NCI-H2029 treated with DMSO at 0.1 percent for 48 hours (cell line): ENCODE results near the gene HECTD1.
"Not testable (repeated sequence)": the region's sequence is repeated elsewhere in the genome, so short reads cannot be mapped to it uniquely, and the experiment has no call there.

Experiments
- DNase-seq: peaks from one replicate; lab custom pipeline; 2025; lab: John Stamatoyannopoulos, UW

Gene HECTD1

GRCh38 chr14:31207755-31208545 lies at the start of gene HECTD1:
Gene HECTD1, minus strand, starts transcription at chr14:31207793. Its CDS starts 1,857 bp downstream, at chr14:31205936.
- peak; percentile 99 for DNase-seq

GRCh38 chr14:31257244-31257553 lies 49.6 kb upstream of the HECTD1 start:
- no peak for DNase-seq

DNA sequence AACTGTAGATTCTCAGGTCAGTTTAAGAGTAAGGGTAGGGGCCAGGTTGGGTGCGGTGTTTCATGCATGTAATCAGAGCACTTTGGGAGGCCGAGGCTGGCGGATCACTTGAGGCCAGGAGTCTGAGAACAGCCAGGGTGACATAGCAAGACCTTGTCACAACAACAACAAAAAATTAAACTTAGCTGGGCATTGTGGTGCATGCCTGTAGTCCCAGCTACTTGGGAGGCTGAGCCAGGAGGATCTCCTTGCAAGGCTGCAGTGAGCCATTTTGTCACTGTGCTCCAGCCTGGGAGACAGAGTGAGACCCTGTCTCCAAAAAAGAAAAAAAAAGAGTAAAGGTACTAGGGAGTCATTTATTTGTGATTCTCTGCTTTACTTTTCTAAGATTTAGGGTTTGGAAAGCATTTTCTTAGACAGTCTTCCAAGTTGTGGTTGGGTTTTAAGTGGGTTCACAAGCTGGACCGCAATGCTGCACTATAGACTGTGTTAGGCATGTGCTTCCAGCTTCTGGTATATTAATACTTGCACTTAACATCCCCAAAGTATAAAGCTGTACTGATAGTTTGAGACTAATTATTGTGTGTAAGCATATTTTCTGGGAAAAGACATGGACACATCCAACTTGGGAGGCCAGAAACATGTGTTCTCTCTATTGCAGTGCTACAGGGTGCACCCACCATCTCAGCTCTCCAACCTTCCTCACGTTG lies 49.1 kb upstream of the HECTD1 start:
- DNase-seq, result no peak

GRCh38 chr14:31255918-31256317 lies 48.3 kb upstream of the HECTD1 start:
- not testable (repeated sequence) for DNase-seq

DNA sequence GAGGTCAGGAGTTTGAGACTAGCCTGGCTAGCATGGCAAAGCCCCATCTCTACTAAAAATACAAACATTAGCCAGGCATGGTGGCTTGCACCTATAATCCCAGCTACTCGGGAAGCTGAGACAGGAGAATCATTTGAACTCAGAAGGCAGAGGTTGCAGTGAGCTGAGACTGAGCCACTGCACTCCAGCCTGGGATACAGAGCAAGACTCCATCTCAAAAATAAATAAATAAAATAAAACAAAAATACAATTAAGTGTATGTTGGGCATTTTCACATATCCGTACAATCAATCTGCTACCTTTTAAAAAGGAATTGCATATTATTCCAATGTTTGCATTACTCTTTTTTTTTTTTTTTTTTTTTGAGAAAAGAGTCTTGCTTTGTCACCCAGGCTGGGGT lies 47.7 kb upstream of the HECTD1 start:
- no peak for DNase-seq

GRCh38 chr14:31253746-31254471 lies 46.3 kb upstream of the HECTD1 start:
- no peak for DNase-seq

DNA sequence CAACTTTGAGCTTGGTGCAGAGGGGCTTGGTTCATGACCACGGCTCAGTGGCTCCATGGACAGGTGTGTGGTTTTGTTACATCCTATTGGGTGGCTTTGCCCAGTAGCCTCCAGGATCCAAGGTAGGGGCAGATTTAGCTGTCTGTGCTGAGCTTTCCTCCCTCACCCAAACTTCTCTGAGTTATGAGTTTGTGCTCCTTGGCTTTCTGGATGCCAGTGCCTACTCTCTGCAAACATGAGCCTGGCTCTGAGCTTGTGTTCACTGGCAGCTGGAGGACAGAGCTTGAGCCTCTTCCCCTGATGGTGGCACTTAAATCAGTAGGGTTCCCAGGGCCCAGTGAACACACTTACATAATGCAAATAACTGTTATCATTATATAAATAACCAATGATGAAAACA lies 45.3 kb upstream of the HECTD1 start:
- no peak for DNase-seq

- no peak for DNase-seq
Measured at GRCh38 chr14:31251028-31251958, 43.7 kb upstream of the HECTD1 start.

- no peak for DNase-seq
Measured at GRCh38 chr14:31244626-31245025, 37.0 kb upstream of the HECTD1 start.

DNA sequence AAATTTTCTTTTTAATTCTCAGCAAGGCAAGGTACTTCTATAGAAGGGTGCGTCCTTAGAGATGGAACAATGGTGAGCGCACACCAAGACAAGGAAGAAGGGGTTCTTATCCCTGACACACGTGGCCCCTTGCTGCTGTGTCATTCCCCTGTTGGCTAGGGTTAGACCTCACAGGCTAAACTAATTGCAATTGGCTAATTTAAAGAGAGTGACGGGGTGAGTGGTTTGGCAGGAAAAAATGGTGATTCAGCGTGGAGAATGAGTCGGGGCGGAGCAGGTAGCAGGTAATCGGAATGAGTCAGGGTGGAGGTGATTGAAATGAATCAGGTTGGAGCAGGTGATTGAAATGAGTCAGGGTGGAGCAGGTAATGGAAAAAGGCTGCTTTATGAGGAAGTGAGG lies 36.3 kb upstream of the HECTD1 start:
- no peak for DNase-seq

GRCh38 chr14:31242161-31242940 lies 34.8 kb upstream of the HECTD1 start:
- not testable (repeated sequence) for DNase-seq

GRCh38 chr14:31241450-31242114 lies 34.0 kb upstream of the HECTD1 start:
- no peak for DNase-seq

DNA sequence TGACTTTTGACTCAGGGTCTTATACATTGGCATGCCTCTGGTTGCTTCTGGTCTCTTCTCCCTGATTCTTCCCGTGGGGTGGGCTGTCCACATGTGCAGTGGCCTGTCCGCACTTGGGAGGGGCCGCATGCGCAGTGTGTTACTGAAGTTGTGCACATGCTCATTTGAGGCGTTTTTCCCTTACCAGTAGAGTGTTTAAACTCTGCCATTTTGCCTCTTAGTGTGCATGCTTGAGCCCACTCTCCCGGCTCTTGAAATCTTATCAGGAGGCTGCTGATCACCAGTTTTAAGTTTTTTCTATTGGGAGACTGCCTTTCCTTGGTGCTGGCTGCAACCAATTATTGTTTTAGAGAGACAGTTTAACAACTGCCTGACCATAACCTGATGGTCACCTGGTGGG lies 32.1 kb upstream of the HECTD1 start:
- DNase-seq, result no peak

GRCh38 chr14:31235462-31235861 lies 27.9 kb upstream of the HECTD1 start:
- DNase-seq, result no peak

DNA sequence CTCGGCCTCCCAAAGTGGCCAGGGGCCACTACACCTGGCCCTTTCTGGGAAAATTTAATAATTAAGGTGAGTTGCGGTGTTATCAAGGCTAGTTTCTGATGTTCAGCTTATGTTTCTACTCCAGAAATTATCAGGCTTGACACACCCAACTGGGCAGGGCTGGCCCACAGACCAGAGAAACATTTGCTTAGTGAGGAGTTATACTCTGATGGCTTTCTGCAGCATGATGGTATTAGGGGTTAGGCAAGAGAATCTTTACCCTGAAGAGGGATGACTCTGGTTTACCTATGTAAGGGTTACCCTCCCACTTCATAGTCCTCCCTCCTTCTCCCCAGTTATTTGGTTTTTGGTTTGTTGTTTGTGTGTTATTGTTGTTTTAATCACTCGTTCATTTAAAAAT lies 24.5 kb upstream of the HECTD1 start:
- no peak for DNase-seq

DNA sequence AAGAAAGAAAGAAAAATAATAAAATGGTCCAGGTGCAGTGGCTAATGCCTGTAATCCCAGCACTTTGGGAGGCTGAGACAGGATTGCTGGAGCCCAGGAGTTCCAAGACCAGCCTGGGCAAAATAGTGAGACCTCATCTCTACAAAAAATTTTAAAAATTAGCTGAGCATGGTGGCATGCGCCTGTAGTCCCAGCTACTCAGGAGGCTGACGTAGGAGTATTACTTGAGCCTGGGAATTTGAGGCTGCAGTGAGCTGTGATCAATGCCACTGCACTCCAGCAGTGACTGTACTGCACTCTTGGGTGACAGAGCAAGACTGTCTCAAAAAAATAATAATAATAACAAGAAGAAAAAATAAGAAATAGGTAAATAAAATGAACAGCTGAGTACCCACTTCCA lies 23.7 kb upstream of the HECTD1 start:
- not testable (repeated sequence) for DNase-seq

GRCh38 chr14:31230573-31230958 lies 23.0 kb upstream of the HECTD1 start:
- DNase-seq, result no peak

- DNase-seq, result peak; percentile 99
Measured at GRCh38 chr14:31229638-31230572, 22.3 kb upstream of the HECTD1 start.

GRCh38 chr14:31229009-31229408 lies 21.4 kb upstream of the HECTD1 start:
- no peak for DNase-seq
